H1 (cell line): ENCODE results near the gene TSPAN33. TPM values are rescaled to one million over a fixed set of nuclear protein-coding genes. Genes with fewer than 3 reads are reported as not detected.

Experiments
- CHD1 ChIP-seq: IDR thresholded peaks from 2 replicates; pipeline ENCODE4 v1.6.1; 2012; ENCODE audit warnings: low read depth, low read length, improper control_type of control experiment
- CHD7 ChIP-seq: fragments of 300-600 bp; sonication (generic); IDR thresholded peaks from 2 replicates; pipeline ENCODE4 v1.7.1; 2012; ENCODE audit warnings: low read length, moderate library complexity, mild to moderate bottlenecking, inconsistent platforms; ENCODE audit not compliant: insufficient replicate concordance
- CTBP2 ChIP-seq: IDR thresholded peaks from 2 replicates; pipeline ENCODE4 v1.7.0; 2011; ENCODE audit warnings: borderline replicate concordance, mild to moderate bottlenecking, moderate library complexity, mixed read lengths, low read length; ENCODE audit not compliant: insufficient read depth, insufficient read length
- EP300 ChIP-seq, 2 experiments: IDR thresholded peaks; 1 replicate in 1 of 2; 2 replicates in 1 of 2; pipeline ENCODE4 v1.6.1; 2011 to 2012; ENCODE audit warnings: low read depth in 2 of 2, low read length in 2 of 2, mild to moderate bottlenecking in 2 of 2, borderline replicate concordance in 1 of 2, inconsistent platforms in 1 of 2, moderate library complexity in 1 of 2
- MAFK ChIP-seq: IDR thresholded peaks from 2 replicates; pipeline ENCODE4 v1.6.1; 2012; ENCODE audit warnings: low read depth, mild to moderate bottlenecking, improper control_type of control experiment, low read length
- NANOG ChIP-seq: IDR thresholded peaks from 2 replicates; pipeline ENCODE4 v1.6.1; 2011; ENCODE audit warnings: low read length, low read depth, mild to moderate bottlenecking, inconsistent platforms; ENCODE audit not compliant: insufficient read depth, poor library complexity, severe bottlenecking
- SP1 ChIP-seq: IDR thresholded peaks from 2 replicates; pipeline ENCODE4 v1.6.1; 2011; ENCODE audit warnings: low read depth, low read length
- SUZ12 ChIP-seq: fragments of 200-600 bp; sonication (generic); IDR thresholded peaks from 2 replicates; pipeline ENCODE4 v1.6.1; 2012; ENCODE audit warnings: mild to moderate bottlenecking, inconsistent platforms, low read length, moderate library complexity, mixed read lengths
- TAF1 ChIP-seq: IDR thresholded peaks from 2 replicates; pipeline ENCODE4 v1.6.1; 2011; ENCODE audit warnings: mild to moderate bottlenecking, low read depth, low read length
- polyA plus RNA-seq, 7 experiments: library from polyadenylated mRNA; depleted of rRNA in 3 of 7; stranded (reverse) in 5 of 7; unstranded in 2 of 7; fragments of >200 nt in 5 of 7; fragments of 200-250 nt in 2 of 7; gene quantifications; 1 replicate in 5 of 7; 2 replicates in 1 of 7; 4 replicates in 1 of 7; pipeline versions ENCODE4 v1.2.1 to v1.2.3, GENCODE V29; 2011 to 2013; ENCODE audit warnings: missing spikeins in 2 of 7, mixed read lengths in 2 of 7
- total RNA-seq: library from RNA; stranded (reverse); fragmentation: NEBNext Ultra II Directional; extraction: Animal tissue kit (Norgen Biotek cat#: 25700); gene quantifications from 2 replicates; pipeline ENCODE4 v1.2.1, GENCODE V29; 2021
- TF ChIP-seq, protein P1 (sequence below): IDR thresholded peaks from 2 replicates; pipeline ENCODE4 v1.6.1; 2012; ENCODE audit warnings: inconsistent platforms

Gene TSPAN33
- total and polyA plus RNA-seq, 2 of the 8 experiments (the other 6 are each of a cell fraction or from before 2014, with no cell fraction given): 42.8 to 47.1 TPM

DNA sequence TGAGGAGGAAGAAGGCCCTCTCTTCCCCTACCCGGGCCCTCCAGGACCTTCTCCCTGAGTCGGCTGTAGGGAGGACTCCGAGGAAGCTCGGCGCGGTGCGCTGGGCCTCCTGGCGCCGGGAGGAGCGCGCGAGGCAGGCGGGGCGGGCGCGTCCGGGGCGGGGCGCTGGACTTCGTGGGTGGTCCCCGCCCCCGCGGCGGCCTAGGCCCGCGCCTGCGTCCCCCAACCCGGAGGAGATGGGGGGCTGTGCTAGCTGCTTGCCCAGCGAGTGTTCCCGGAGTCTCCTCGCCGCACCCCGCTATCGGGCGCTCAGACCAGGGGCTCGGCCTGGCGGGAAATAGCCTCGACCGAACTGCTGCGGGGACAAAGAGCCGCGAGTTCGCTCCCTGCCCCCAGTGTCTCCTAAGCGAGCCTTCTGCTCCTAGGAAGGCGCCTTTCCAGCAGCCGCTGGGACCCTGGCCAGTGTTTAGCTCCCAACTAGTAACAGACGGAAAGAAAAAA lies 24.7 kb downstream of the TSPAN33 start (continued):
- TF ChIP-seq CHD7 (no peak), SP1 (no peak), EP300 (IDR thresholded peaks at IDR 0.05; ENCODE audit: borderline replicate concordance in 1 of 2, low read depth in 2 of 2, low read length in 2 of 2) (peak in 1 of 2 experiments; percentile 6; a peak in 1 of 3 replicates), CHD1 (no peak), NANOG (no peak), CTBP2 (no peak), TAF1 (peak; percentile 77; the same call in 1 of the 2 replicates), SUZ12 (no peak), MAFK (no peak)
- TF ChIP-seq, protein P1, sequence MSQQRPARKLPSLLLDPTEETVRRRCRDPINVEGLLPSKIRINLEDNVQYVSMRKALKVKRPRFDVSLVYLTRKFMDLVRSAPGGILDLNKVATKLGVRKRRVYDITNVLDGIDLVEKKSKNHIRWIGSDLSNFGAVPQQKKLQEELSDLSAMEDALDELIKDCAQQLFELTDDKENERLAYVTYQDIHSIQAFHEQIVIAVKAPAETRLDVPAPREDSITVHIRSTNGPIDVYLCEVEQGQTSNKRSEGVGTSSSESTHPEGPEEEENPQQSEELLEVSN: peak; percentile 76
